Peyer's patch (tissue), 4 donors: ENCODE measurements around the gene INAFM2.

Experiments
- CTCF ChIP-seq, 6 experiments: fragments of 450-650 bp in 4 of 6; fragments of 200-600 bp in 2 of 6; sonication (generic) in 1 of 6; IDR thresholded peaks; one replicate each; pipeline ENCODE4 v1.5.1; 2017 to 2019; ENCODE audit warnings: antibody characterized with exemption in 6 of 6, mild to moderate bottlenecking in 3 of 6, moderate library complexity in 1 of 6
- POLR2A ChIP-seq, 2 donors: fragments of 450-650 bp; IDR thresholded peaks; one replicate each; pipeline ENCODE4 v1.5.1; 2017; ENCODE audit warnings: antibody characterized with exemption in 2 of 2, mild to moderate bottlenecking in 2 of 2, moderate library complexity in 2 of 2

GRCh38 chr15:40337597-40337996 lies 14.1 kb downstream of the INAFM2 start:
- TF ChIP-seq CTCF (IDR thresholded peaks at IDR 0.05), result no peak
- TF ChIP-seq POLR2A (IDR thresholded peaks at IDR 0.05), result no peak
